ENCODE measurements around the gene MLPH. TPM values are rescaled to one million over a fixed set of nuclear protein-coding genes. Genes with fewer than 3 reads are reported as not detected.

Gene MLPH
- total and polyA plus RNA-seq, 3 experiments from 2014 or later: not detected

DNA sequence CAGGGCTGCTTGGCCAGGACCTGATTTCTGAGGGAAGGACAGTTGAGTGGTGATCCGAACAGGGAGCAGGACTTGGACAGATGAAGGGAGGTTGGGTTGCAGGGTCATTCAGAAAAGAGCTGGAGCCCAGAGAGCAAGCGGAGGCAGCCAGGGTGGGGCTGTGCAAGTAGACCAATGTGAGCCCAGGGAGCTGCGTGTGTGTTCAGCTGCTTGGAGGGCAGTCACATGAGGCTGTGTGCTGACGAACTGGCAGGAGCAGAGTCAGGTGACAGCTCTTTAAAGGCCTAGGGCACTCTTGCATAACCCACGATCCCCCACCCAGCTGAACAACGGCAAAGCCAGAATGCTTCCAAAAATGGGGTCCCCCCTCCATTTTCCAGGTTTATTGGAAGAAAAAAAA lies 4.6 kb upstream of the MLPH start:
- no peaks in the 10 kb centered on the region for H3K36me3 ChIP-seq (ENCODE audit: insufficient read depth, low read length)
- peaks cover 4% of the 10 kb centered on the region for H3K27me3 ChIP-seq (ENCODE audit: insufficient read depth, low read length, poor library complexity, severe bottlenecking)
- no peak overlapping the region for H3K27ac ChIP-seq (ENCODE audit: low read depth, low read length)
- no peak overlapping the region for H3K4me3 Mint-ChIP-seq
- no peaks in the 10 kb centered on the region for H3K9me3 ChIP-seq (ENCODE audit: low read length)
- peaks cover 34 to 55% of the 10 kb centered on the region in 2 donors for H3K27me3 Mint-ChIP-seq
- DNase-seq: no peak
- no peaks in the 10 kb centered on the region for H3K4me1 Mint-ChIP-seq
- ChIA-PET POLR2A (no interaction called here), CTCF (interaction anchor here (1.3 to 1.7 kb wide), 3 partner anchors 11 to 64 kb away, joined by 3 to 5 read pairs (median 4); no protein-coding TSS in a partner anchor)
- H3K4me3 ChIP-seq (ENCODE audit: low read length): no peak overlapping the region
- H3K4me1 ChIP-seq (ENCODE audit: insufficient read depth, low read length): no peaks in the 10 kb centered on the region
- H3K36me3 Mint-ChIP-seq: no peaks in the 10 kb centered on the region
- no peaks in the 10 kb centered on the region for H3K9me3 Mint-ChIP-seq
- H3K27ac Mint-ChIP-seq: no peak overlapping the region

DNA sequence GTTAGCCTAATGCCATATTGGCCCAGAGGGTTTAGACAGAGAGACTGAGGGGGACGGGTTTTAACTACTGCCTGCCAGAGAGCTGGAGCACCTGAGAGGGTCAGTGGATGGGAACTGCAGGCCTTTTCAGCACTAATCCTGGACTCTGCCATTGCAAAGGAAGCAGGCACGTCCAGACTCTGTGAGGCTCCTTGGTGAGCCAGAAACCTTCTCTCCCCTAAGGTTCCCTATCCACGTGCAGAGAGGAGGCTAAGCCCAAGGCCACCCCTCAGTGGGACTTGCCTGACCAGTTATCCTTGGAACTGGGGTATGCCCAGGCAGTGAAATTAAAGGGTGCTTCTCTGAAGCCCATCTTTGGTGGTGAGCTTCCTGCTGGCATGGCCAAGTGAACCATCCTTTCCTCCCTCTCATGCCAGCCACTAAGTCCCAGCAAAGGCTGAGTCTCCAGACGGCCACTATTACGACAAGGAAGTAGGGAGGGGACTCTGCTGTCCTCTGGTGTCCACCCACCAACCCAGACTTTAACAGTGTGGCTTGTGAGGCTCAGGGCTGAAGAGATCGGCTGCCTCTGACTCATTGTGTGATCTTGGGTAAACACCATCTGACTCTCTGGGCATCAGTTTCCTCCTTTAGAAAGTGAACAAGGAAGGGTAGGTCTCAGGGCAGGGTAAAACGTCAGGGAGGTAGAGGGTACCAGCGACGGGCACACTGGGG lies 3.9 kb upstream of the MLPH start:
- Mint-ChIP-seq H3K36me3 (no peaks in the 10 kb centered on the region), H3K27me3 (peaks cover 33 to 56% of the 10 kb centered on the region in 2 donors), H3K27ac (no peak overlapping the region), H3K4me3 (no peak overlapping the region), H3K4me1 (no peaks in the 10 kb centered on the region), H3K9me3 (no peaks in the 10 kb centered on the region)
- CTCF ChIA-PET: interaction anchor here (1.3 kb wide), 1 partner anchor 62 kb away, joined by 5 read pairs; no protein-coding TSS in a partner anchor
- POLR2A ChIA-PET: no interaction called here
- Histone ChIP-seq H3K27ac (ENCODE audit: low read depth, low read length) (no peak overlapping the region), H3K36me3 (ENCODE audit: insufficient read depth, low read length) (no peaks in the 10 kb centered on the region), H3K4me1 (ENCODE audit: insufficient read depth, low read length) (no peaks in the 10 kb centered on the region), H3K27me3 (ENCODE audit: insufficient read depth, low read length, poor library complexity, severe bottlenecking) (peaks cover 4% of the 10 kb centered on the region), H3K9me3 (ENCODE audit: low read length) (no peaks in the 10 kb centered on the region), H3K4me3 (ENCODE audit: low read length) (no peak overlapping the region)
- DNase-seq: no peak

DNA sequence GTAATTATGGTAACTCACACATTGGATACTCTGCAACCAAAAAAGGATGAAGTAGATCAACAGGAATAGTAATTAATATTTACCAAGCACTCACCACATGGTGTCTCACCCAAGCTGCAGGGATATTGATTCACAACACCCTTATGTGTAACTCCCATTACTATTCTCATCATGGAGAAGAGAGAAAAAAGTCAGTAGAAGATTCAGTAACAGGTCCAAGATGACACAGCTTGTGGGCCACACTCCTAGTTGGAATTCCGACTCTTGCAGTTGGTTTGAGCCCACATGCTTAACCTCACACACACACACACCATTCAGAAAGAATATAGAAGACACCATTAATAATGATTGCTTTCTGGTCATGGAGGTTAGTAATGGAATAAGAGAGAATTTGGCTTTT lies 1.7 kb upstream of the MLPH start:
- no peak for DNase-seq
- H3K36me3 ChIP-seq (ENCODE audit: insufficient read depth, low read length): no peaks in the 10 kb centered on the region
- CTCF ChIA-PET: no interaction called here
- peaks cover 34 to 68% of the 10 kb centered on the region in 2 donors for H3K27me3 Mint-ChIP-seq
- no peaks in the 10 kb centered on the region for H3K4me1 ChIP-seq (ENCODE audit: insufficient read depth, low read length)
- H3K27ac Mint-ChIP-seq: no peak overlapping the region
- no peaks in the 10 kb centered on the region for H3K4me1 Mint-ChIP-seq
- no peak overlapping the region for H3K27ac ChIP-seq (ENCODE audit: low read depth, low read length)
- H3K36me3 Mint-ChIP-seq: no peaks in the 10 kb centered on the region
- peaks cover 9% of the 10 kb centered on the region for H3K27me3 ChIP-seq (ENCODE audit: insufficient read depth, low read length, poor library complexity, severe bottlenecking)
- H3K9me3 Mint-ChIP-seq: no peaks in the 10 kb centered on the region
- H3K4me3 ChIP-seq (ENCODE audit: low read length): no peak overlapping the region
- H3K9me3 ChIP-seq (ENCODE audit: low read length): no peaks in the 10 kb centered on the region
- POLR2A ChIA-PET: no interaction called here
- H3K4me3 Mint-ChIP-seq: no peak overlapping the region

DNA sequence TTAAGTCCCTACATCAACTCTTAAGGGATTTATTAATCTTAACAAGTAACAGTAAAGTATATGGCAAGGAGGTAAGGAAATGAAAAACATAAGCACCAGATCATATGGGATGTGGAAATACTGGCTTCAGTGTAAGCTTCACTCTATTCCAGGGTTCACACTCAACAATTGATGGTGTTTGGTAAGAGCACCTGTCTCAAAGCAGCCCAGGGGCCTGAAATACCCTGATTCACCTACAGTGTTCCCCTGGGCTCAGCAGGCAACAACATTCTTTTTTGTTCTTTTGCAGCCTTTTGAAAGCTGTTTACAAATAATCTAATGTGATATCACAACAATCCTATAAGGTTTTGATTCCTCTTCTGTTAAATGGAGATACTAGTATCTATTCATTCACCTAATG lies 1.2 kb upstream of the MLPH start:
- CTCF ChIA-PET: no interaction called here

DNA sequence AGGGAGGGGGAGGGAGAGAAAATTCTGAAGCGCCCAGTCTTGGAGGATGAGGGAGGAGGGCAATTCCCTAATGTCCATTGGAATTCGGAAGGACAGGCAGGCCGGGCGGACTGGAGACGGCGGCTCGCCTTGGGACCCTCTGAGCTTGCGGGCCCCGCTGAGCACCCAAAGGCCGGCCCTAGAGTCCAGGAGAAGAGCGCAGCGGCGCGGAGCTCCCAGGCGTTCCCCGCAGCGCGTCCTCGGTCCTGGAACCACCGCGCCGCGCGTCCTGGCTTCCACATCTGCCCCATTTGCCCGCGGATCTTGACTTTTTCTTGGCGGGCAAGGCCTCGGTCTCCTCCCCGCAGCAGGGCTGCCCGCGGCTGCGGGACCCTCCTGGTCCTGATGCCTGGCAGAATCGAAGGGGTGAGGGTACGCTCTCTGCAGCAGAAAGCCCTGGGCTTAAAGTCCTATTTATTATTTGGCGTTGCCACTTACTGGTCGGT lies 675 bp upstream of the MLPH start:
- H3K27me3 Mint-ChIP-seq: peaks cover 32 to 68% of the 10 kb centered on the region in 2 donors
- CTCF ChIA-PET: no interaction called here
- POLR2A ChIA-PET: no interaction called here
- H3K4me3 ChIP-seq (ENCODE audit: low read length): no peak overlapping the region
- H3K4me1 ChIP-seq (ENCODE audit: insufficient read depth, low read length): no peaks in the 10 kb centered on the region
- peaks cover 0 to 9% (median 4%) of the 10 kb centered on the region in 5 donors for H3K9me3 Mint-ChIP-seq
- H3K27ac Mint-ChIP-seq: no peak overlapping the region
- no peaks in the 10 kb centered on the region for H3K36me3 ChIP-seq (ENCODE audit: insufficient read depth, low read length)
- H3K36me3 Mint-ChIP-seq: no peaks in the 10 kb centered on the region
- no peaks in the 10 kb centered on the region for H3K4me1 Mint-ChIP-seq
- H3K4me3 Mint-ChIP-seq: no peak overlapping the region
- peaks cover 9% of the 10 kb centered on the region for H3K27me3 ChIP-seq (ENCODE audit: insufficient read depth, low read length, poor library complexity, severe bottlenecking)
- no peaks in the 10 kb centered on the region for H3K9me3 ChIP-seq (ENCODE audit: low read length)
- no peak overlapping the region for H3K27ac ChIP-seq (ENCODE audit: low read depth, low read length)
- DNase-seq: no peak

More for the DNA sequence above, 1.2 kb upstream of the MLPH start:
- H3K36me3 ChIP-seq (ENCODE audit: insufficient read depth, low read length): no peaks in the 10 kb centered on the region
- H3K27ac Mint-ChIP-seq: no peak overlapping the region
- H3K27me3 ChIP-seq (ENCODE audit: insufficient read depth, low read length, poor library complexity, severe bottlenecking): peaks cover 9% of the 10 kb centered on the region
- no peak overlapping the region for H3K4me3 ChIP-seq (ENCODE audit: low read length)
- no peaks in the 10 kb centered on the region for H3K36me3 Mint-ChIP-seq
- peaks cover 32 to 72% of the 10 kb centered on the region in 2 donors for H3K27me3 Mint-ChIP-seq
- POLR2A ChIA-PET: no interaction called here
- no peak for DNase-seq
- H3K9me3 Mint-ChIP-seq: peaks cover 0 to 3% (median 0%) of the 10 kb centered on the region in 5 donors
- H3K27ac ChIP-seq (ENCODE audit: low read depth, low read length): no peak overlapping the region
- no peaks in the 10 kb centered on the region for H3K9me3 ChIP-seq (ENCODE audit: low read length)
- H3K4me1 ChIP-seq (ENCODE audit: insufficient read depth, low read length): no peaks in the 10 kb centered on the region
- no peak overlapping the region for H3K4me3 Mint-ChIP-seq
- no peaks in the 10 kb centered on the region for H3K4me1 Mint-ChIP-seq

DNA sequence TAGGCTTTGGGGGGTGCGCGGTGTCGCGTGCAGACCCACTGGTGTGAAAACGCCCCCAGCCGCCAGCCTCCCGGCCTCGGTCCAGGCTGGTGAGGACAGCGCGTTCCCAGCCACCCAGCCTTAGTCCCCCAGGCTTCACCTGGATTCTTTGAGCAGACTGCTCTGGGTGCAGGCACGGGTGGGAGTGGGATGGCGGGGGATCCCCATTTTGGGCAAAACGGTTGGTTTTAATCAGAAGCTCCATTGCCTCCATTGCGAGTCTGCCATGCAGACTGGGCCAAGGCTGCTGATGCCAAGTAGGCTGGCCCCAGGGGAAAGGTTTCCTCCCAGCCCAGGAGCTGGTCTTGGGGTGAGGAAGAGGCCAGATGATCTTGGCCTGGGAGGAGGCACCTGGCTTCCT lies 445 bp downstream of the MLPH start:
- Mint-ChIP-seq H3K27ac (no peak overlapping the region), H3K4me1 (no peaks in the 10 kb centered on the region), H3K36me3 (no peaks in the 10 kb centered on the region), H3K9me3 (peaks cover 6 to 18% (median 13%) of the 10 kb centered on the region in 5 donors), H3K27me3 (peaks cover 26 to 64% of the 10 kb centered on the region in 2 donors), H3K4me3 (no peak overlapping the region)
- CTCF ChIA-PET: no interaction called here
- POLR2A ChIA-PET: no interaction called here
- no peaks in the 10 kb centered on the region for H3K9me3 ChIP-seq (ENCODE audit: low read length)
- H3K4me3 ChIP-seq (ENCODE audit: low read length): no peak overlapping the region
- no peaks in the 10 kb centered on the region for H3K4me1 ChIP-seq (ENCODE audit: insufficient read depth, low read length)
- H3K27me3 ChIP-seq (ENCODE audit: insufficient read depth, low read length, poor library complexity, severe bottlenecking): peaks cover 9% of the 10 kb centered on the region
- no peaks in the 10 kb centered on the region for H3K36me3 ChIP-seq (ENCODE audit: insufficient read depth, low read length)
- no peak for DNase-seq
- H3K27ac ChIP-seq (ENCODE audit: low read depth, low read length): no peak overlapping the region

DNA sequence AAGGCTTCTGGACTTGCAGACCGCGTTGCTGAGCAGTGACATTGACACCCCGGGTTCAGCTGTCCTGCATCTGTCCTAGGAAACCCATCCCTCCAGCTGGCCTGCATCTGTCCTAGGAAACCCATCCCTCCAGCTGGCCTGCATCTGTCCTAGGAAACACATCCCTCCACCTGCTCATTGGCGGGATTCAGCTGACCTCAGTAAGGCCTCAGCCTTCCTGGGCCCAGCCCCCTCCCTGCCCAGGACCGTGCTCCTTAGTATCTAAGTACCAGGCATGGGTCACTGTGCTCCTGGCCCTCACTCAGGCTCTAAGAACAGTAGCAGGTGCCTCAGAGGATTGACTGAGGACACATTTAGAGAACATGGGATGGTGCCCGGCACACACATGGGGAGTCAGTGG lies 1.2 kb downstream of the MLPH start:
- ChIA-PET POLR2A (no interaction called here), CTCF (no interaction called here)
- no peak for DNase-seq
- no peaks in the 10 kb centered on the region for H3K36me3 ChIP-seq (ENCODE audit: insufficient read depth, low read length)
- H3K9me3 ChIP-seq (ENCODE audit: low read length): no peaks in the 10 kb centered on the region
- Mint-ChIP-seq H3K27ac (no peak overlapping the region), H3K9me3 (peaks cover 6 to 20% (median 13%) of the 10 kb centered on the region in 5 donors), H3K4me3 (no peak overlapping the region), H3K4me1 (no peaks in the 10 kb centered on the region), H3K27me3 (peaks cover 24 to 65% of the 10 kb centered on the region in 2 donors), H3K36me3 (no peaks in the 10 kb centered on the region)
- H3K27ac ChIP-seq (ENCODE audit: low read depth, low read length): no peak overlapping the region
- H3K4me3 ChIP-seq (ENCODE audit: low read length): no peak overlapping the region
- no peaks in the 10 kb centered on the region for H3K4me1 ChIP-seq (ENCODE audit: insufficient read depth, low read length)
- peaks cover 9% of the 10 kb centered on the region for H3K27me3 ChIP-seq (ENCODE audit: insufficient read depth, low read length, poor library complexity, severe bottlenecking)

DNA sequence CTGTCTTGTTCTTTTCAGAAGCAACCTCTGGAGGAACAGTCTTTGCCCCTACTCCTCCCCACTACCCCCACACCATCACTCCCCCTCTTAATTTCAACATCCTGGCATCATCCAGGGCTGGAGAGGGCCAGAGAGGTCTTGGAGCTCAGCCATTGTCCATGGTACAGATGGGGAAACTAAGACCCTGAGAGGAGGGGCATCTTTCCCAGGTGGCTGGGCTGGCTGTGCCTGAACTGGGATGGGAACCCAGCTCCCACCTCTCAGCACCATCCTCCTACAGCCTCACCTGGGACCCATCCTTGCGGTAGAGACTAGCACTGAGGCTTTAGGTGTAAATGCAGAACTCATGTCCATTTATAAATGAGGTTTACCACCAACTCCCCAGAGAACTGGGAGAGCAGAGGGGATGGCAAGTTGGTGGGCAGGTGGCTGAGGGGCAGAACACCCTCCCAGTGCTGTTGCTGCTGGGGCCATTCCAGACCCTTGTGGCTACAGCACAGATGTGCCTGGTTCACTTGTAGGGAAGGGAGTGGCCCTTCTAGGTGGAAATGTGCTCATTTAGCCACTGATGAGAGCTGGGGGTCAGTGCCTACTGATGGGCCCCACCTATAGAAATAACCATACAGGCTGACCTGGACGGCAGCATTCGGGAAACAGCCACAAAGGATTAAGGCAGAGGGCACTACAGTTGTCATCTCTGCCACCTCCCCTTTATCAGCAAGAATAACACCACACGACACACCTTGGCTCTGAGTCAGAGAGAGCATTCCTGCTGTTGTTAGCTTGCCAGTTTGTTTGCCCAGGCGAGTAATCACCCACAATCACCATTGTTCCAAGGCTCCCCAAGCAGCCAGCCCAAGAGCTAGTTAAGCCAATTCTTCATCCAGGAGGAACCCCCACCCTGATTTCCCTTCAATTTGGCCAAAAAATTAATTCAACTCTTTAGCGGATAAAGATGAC lies 2.1 kb downstream of the MLPH start:
- ChIA-PET POLR2A (no interaction called here), CTCF (no interaction called here)

More for the DNA sequence above, 2.1 kb downstream of the MLPH start:
- peaks cover 6 to 20% (median 13%) of the 10 kb centered on the region in 5 donors for H3K9me3 Mint-ChIP-seq
- no peaks in the 10 kb centered on the region for H3K4me1 Mint-ChIP-seq
- no peak overlapping the region for H3K27ac Mint-ChIP-seq
- DNase-seq: no peak
- H3K9me3 ChIP-seq (ENCODE audit: low read length): no peaks in the 10 kb centered on the region
- no peak overlapping the region for H3K27ac ChIP-seq (ENCODE audit: low read depth, low read length)
- no peaks in the 10 kb centered on the region for H3K4me1 ChIP-seq (ENCODE audit: insufficient read depth, low read length)
- H3K36me3 ChIP-seq (ENCODE audit: insufficient read depth, low read length): no peaks in the 10 kb centered on the region
- H3K4me3 Mint-ChIP-seq: no peak overlapping the region
- H3K4me3 ChIP-seq (ENCODE audit: low read length): no peak overlapping the region
- peaks cover 24 to 72% of the 10 kb centered on the region in 2 donors for H3K27me3 Mint-ChIP-seq
- H3K27me3 ChIP-seq (ENCODE audit: insufficient read depth, low read length, poor library complexity, severe bottlenecking): peaks cover 9% of the 10 kb centered on the region
- H3K36me3 Mint-ChIP-seq: no peaks in the 10 kb centered on the region

Data from CD8-positive, alpha-beta memory T cell (primary cell).